DMS53 (cell line): ENCODE measurements around the gene RAB3B.

Experiments
- DNase-seq: peaks from one replicate; lab custom pipeline; 2025; lab: John Stamatoyannopoulos, UW

Gene RAB3B

DNA sequence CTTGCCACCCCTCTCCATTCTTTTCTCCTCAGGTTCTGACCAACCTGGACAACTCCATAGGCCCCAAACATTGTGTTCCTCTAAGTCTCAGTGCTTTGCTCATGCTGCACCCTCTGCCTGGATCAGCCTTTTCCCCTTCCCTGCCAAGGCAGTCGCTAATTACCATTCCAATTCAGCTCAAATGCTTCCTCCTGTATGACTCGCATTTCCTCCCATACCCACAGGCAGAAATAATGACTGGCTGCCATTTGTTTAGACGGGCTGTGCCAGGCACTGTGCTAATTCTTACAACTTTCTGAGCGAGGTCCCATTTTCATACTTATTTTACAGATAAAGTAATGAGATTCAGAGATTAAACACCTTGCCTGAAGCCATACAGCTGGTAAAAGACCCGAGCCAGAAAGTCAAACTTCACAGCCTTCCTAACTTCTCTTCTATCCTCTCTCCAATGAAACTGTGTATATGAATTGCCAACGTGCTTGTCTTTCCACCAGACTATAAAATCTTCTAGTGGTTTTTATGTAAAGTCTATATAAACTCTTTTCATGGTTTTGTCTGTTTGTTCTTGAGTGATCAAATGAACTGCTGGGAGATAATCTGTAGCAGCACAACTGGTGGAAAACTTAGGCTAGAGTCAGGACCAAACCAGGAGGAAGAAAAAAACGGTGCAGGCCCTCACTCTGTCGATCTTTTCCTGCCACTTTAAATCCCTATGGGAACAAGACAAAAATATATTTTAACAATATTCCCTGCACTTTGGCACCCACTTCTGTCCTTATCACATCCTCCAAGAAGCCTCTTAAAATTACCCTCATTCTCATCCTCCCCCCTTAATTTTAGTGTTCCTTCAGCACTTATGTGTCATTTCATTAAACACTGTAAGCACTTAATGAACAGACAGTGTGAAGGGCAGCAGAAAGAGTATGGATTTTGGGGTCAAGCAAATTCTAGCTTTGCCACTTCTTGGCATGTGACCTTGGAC lies 33.7 kb downstream of the RAB3B start:
- peak; percentile 89 for DNase-seq

DNA sequence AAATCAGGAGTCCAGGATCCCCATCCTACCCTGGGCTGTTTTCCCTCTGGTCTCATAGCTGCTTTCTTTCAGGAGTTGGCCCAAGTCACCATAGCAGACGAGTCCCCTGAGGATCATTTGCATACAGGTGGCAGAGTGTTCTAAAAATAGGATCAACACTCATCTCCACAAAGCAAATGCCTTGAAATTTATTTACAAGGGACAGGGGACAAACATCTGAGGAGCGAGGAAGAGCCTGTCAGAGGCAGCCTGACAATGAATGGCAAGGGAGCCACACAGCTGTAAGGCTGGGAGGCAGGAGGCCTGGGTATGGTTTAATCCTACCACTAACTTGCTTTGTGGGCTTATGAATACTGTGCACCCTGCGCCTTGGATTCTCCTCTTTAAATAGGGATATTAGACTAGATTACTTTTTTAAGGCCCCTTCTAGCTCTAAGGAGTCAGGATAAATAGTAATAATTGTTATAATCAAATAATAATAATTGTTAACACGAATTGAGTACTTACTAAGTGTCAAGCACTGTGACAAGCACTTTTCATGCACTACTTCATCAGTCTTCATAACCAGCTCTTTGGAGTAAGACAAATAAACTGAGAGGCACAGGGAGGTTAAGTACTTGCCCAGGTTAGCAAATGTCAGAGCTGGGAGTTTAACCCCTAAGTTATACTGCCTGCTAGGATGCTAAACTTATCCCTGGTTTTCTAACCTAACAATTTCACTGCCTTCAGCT lies 34.5 kb downstream of the RAB3B start:
- DNase-seq: peak; percentile 100

DNA sequence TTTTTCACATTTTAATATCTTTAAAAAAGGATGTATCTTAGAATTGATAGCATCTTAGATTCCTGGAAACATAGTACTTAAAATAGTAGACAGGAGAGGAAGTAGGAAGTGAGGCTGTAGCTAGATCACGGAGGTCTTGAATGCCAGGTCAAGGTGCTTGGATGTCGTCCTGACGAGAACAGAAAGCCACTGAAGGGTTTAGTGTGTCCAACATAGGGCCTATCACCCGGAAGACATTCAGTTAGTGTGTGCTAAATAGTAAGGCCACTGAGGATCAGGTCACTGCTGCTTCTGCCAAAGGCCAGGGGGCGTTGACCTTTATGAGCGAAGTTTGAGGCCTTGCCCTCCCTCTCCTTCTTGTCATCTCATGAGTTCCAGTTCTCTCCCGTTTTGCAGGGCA lies 35.7 kb downstream of the RAB3B start:
- no peak for DNase-seq

DNA sequence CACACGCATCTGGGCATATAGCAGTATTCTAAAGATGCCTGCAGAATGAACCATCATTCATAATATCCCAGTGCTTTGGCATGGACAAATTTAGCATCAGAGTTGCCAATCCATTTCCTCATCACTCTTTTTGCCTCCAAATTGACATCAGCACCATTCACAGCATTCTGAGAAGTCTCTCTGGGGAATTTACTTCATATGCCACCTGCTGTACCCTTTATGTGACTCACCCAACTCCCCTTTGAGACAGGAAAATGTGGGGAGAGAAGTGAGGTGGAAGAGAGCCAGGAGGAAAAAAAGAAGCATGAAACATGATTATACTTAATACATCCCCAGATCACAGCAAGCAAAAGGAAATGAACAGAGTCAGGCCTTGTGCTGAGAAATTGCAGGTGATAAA lies 37.4 kb downstream of the RAB3B start:
- DNase-seq: no peak

DNA sequence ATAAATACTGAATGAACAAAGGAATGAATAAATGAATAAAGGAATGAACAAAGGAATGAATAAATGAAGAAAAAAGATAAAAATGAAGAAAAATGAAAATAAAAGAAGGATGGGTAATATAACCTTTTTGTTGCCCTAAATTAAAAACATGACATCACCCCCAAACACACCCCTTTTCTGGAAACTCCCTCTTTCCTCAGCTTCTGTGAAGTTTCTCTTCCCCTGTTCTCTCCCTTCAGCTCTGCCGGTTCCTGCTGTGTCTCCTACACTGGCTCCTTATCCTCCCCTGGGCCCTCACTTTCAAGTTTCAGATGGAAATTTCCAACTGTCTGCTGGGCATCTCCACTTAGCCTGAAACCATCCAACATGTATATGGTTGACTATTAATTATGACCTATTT lies 37.9 kb downstream of the RAB3B start:
- DNase-seq: no peak

DNA sequence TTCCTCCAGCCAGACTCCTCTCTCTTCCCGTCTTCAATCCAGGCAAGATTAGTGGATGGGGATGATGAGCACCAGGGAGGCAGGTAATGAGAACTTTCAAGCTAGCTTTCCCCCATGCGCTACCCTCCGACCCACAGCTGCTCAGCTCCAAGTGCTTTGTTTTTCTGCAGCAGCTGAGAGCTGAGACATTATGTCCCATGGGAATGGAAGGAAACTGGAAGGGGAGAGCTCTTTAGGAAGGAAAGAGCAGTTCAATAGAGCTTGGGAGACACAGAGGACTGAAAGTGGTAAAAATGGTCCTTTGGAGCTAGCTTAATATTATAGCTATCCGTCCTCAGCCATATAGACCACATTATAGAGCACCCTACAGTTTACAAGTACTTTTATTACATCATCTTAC lies 39.8 kb downstream of the RAB3B start:
- no peak for DNase-seq

DNA sequence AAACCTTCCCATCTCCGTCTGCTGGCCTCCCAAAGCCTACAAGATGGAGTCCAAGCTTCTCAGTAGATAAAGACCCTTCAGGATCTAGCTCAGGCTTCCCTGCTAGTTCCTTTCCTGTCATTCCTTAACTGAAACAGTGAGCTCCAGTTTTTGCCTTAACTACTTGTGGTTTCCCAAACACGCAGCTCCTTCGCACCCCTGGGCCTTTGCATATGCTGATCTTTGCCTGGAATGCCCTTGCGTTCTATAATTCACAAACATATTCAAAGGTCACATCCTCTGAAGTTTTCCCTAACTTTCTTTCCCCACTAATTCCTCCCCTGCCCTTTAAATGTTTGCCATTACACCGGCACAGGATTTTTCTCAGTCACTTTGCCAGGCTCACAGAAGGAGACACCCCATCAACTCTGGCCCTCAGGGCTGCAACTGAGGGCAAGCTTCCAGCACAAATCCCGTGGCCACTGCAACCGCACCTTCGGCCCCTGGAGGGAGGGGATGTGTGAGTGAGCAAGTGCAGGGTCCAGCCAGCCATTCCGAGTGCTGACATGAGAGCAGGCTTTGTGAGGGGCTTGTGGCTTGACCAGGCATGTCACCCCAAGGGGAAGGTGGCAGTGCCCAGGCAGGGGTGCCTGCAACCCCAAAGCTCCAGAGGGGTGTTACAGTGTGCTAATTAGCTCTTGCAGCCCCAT lies 41.3 kb downstream of the RAB3B start:
- no peak for DNase-seq

DNA sequence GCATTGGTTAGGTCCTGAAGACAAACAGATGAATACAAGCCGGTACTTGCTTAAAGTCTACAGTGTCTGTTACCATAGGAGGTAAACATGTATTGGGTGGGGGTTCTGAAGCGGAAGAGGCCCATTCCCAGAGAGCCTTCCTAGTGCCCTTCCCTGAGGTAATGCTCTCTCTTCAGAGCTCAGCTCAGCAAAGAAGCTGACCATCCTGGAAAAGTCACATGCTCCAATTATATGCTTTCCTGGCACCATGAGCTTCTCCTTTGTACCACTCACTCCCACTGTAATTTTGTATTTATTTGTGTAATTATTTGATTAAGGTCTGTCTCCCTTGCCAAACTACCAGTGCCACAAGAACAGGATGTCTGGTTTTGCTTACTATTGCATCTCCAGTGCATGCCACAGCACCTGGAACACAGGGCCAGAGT lies 42.0 kb downstream of the RAB3B start:
- no peak for DNase-seq

DNA sequence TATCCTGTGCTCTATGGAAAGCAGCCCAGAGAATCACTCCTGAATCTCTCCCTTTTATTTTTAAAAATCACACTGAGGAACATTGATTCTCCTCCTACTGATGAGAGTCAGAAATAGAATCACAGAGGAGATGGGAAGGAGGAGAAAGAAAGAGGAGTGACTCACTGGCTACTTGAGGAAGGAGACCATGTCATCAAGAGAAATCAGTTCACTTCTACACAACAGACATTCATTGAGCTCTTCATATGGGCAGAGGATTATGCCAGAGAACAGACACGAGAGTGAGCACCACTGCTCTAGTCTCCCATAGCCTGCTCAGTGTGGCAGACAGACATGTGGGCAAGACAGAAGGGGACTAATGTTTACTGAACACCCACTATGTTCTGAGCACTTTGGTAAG lies 44.2 kb downstream of the RAB3B start:
- DNase-seq: no peak

DNA sequence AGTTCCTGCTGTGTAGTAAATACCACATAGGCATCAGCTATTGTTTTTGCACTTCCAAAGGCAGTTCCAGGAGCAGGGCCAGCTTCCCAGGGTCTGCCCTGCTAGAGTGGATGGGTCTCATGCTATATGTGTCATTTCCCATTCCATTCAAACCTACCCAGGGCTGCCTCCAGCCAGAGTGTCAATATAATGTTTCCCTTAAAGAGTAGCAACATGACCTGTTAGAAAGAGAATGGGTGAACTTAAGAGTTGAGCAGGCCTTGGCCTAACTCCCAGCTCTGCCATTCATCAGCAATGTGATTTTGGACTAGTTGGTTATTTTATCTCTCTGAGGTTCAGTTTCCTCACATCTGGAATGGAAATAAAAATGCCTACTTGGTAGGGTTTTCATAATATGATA lies 44.9 kb downstream of the RAB3B start:
- no peak for DNase-seq

DNA sequence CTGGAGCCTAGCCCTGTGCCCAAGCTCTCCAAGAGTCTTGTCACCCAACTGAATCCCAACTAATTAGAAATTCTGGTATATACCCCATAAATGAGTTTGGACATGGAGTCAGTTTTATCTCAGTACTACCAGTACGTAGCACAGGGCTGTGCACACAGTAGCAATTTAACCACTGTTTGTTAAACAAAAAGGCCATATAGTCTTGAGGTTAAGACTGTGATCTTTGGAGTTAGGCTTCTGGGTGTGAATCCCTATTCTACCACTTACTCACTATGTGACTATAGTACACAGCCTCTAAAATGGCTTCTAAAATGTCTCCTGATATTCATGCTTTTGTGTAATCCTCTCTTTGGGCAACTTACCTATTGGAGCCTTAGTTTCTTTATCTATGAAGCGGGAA lies 48.2 kb downstream of the RAB3B start:
- DNase-seq: no peak

DNA sequence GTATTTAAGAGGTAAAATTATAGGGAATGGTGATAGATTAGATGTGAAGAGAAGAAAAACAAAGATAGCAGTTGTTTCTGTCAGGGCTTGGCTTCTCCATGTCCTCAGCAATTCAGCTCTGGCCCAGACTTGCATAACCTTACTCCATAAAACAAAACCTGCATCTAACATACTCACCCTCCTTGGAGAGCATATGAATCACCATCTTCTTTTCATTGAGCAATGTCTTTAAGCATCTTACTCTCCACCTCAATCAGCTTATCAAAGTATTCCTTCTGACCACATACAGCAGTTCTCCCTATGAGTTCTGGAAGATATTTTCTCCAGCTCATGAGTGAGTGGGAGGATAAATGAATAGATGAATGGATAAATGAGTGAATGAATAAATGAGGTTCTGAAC lies 49.0 kb downstream of the RAB3B start:
- DNase-seq: peak; percentile 23

DNA sequence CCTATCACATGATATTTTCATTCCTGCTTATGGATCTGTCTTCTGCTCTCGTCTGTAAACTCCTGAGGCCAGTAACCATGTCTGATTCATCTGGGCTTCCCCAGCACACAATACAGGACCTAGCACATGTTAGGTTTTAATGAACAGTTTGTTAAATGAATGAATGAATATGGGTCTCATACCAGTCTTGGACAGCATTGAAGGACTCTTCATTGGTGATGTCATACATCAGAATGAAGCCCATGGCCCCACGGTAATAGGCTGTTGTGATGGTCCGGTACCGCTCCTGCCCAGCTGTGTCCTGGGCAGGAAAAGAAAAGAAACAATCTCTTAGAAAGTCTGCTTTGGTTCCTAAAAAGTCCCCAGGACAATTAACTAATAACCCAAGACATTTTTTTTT lies 53.4 kb downstream of the RAB3B start:
- no peak for DNase-seq

DNA sequence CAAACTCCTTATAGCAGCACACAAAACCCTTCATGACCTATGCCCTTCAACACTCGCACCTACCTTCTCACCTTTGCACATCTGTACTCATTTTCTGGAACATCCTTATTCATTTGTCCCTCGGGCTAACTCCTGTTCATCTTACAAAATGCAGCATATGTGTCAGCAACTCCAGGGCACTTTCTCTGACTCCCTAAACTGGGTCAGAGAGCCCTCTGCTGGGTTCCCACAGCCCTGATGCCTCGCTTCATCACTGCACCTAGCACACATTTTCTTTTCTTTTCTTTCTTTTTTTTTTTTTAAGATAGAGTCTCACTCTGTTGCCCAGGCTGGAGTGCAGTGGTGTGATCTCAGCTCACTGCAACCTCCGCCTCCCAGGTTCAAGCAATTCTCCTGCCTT lies 54.0 kb downstream of the RAB3B start:
- no peak for DNase-seq

DNA sequence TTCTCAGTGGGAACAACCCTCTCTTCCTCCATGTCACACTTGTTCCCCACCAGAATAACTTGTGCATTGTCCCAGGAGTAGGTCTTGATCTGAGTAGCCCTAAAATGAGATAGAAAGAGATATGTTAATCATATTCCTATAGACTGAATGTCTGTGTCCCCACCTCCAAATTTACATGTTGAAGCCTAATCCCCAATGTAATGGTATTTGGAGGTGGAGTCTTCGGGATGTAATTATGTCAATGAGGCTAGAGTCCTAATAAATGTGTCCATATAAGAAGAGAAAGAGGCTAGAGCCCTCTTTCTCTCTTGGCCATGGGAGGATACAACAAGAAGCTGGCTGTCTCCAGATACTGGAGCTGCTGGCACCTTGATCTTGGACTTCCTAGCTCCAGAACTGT lies 57.2 kb downstream of the RAB3B start:
- no peak for DNase-seq

DNA sequence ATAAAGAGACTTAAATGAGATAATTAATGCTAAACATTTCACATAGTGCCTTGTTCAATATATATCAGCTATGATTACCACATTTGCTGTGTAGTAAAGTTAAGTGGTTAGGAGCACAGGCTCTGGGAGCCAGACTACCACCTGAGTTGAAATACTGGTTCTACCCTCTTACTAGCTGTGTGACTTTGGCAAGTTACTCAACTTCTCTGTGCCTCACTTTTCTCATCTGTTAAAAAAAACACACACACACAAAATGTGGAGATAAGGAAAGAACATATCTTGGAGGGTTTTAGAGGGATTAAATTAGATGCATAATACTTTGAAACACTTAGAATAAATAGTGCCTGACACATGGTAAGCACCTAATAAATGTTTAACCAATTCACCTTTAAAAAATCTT lies 60.2 kb downstream of the RAB3B start:
- DNase-seq: no peak

DNA sequence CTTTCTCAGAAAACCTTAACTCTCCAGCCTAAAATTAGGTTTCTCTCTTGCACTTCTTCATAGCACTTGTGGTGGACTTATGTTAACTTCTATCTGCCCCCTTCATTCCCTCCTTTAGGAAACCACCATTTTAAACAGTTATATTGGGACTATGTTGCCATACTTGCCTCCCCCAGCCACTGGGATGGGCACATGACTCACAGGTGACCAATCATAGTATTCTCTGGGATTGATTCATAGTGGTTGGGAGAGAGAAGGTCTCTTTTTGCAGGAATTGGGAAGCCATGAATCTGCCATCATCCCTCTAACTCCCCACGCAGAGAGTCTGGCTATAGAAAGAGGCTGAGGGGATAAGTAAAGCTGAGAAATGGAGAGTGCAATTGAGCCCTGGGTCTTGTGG lies 61.6 kb downstream of the RAB3B start:
- no peak for DNase-seq

DNA sequence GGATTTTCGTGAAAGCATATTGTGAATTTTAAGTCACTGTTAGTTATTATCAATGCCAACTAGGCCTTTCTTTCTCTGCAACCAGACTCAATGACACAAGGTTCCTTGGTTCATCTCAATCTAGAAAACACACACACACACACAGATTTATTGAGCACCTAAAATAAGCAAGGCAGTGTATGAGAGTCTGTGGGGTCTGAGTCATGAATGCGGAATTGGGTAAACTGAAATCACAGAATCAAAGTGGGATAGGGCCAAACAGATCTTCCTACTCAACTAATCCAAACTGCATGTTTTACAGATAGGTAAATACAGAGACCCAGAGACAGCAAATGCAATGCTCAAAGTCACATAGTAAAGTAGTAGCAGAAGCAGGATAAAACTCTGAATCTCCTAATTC lies 63.5 kb downstream of the RAB3B start:
- no peak for DNase-seq

DNA sequence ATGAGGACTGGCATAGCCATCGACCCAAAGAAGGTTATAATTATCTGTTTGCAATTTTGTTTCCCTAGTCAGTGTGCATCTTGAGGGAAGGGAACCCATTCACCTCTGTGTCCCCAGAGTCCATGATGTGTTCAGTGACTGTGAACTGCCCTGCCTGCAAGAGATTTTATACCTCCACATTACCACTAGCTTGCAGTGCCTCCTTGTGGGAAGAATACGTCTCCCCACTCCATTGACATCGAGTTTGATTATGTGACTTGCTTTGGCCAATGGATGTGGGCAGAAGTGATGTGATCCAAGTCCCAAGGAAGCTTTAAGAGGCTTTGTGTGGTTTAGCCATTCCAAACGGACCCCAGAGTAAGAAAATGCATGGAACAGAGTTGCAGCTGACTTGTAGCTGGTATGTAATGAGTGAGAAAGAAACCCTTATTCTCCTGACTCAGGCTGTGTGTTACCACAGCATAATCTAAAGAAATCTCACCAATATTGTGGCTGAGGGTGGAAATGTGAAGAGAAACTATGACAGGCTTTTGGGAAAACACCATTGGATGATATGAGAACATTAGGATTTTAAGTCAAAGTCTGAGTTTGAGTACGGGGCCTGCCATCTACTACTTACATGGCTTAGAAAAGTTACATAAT lies 64.2 kb downstream of the RAB3B start:
- peak; percentile 21 for DNase-seq

DNA sequence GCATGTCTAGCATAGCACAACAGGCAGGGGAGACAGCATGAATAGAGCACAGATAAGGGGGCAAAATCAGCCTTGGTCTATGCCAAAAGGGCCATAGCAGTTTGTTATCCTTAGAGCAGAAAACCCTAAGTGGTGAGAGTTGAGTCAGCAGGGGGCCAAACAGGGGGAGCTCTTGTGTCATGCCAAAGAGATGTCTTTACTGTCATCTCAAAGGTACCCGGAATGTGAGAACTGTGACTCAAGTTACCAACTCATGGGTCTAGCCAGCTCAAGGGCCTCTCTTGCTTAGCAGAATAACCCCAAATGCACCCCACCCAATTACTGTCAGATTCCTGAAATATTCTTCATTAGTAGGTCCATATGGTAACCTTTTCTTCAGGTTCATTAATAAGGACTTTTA lies 66.0 kb downstream of the RAB3B start:
- no peak for DNase-seq

DNA sequence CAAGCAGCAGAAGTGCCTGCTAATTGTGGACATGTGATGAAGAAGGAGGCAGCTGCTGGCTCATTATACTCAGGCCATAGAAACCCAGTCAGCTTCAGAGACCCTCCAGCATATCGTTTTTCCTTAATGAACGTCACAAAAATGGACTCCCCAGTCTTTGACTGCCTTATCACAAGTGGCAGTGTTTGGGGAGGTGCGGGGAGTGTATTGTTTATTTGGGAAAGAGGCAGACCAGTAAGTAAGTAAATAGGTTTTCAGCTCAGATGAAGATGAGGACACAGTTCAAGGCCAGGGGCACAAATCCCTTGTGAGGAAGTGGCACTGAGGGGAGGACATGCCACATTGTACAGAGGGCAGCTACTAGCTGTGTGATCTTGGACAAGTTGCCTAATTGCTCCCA lies 68.5 kb downstream of the RAB3B start:
- DNase-seq: no peak

DNA sequence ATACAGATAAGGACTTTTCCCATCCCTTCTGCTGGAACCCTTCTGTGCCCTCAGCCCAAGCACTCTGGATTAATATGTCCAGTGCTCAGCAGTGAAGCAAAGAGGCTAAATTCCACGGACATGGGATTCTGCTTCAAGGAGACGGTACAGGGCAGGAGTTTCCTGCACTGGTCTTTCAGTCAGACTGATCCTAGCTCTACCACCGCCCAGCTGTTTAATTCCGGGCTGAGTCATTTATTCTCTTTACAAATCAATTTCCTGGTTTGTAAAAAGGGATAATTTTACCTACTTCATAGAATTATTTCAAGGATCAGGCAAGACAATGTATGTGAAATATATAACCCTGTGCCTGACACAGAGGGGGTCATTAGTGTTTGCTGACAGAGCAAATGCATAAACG lies 70.4 kb downstream of the RAB3B start:
- no peak for DNase-seq
